HG03045 (cell line): ENCODE measurements around the gene OR1D5.
A peak's percentile ranks its signal among the peaks of the same experiment; 100 is the strongest.
"Not testable (repeated sequence)": the region's sequence is repeated elsewhere in the genome, so short reads cannot be mapped to it uniquely, and the experiment has no call there.

ENCODE experiments used
- ATAC-seq: cut with Tn5 transposase; IDR thresholded peaks from one replicate; pipeline ENCODE4 v1.9.1; 2021; ENCODE audit warnings: mild to moderate bottlenecking, moderate library complexity; ENCODE audit not compliant: unreplicated experiment

The OR1D5 gene, protein sequence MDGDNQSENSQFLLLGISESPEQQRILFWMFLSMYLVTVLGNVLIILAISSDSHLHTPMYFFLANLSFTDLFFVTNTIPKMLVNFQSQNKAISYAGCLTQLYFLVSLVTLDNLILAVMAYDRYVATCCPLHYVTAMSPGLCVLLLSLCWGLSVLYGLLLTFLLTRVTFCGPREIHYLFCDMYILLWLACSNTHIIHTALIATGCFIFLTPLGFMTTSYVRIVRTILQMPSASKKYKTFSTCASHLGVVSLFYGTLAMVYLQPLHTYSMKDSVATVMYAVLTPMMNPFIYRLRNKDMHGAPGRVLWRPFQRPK

DNA sequence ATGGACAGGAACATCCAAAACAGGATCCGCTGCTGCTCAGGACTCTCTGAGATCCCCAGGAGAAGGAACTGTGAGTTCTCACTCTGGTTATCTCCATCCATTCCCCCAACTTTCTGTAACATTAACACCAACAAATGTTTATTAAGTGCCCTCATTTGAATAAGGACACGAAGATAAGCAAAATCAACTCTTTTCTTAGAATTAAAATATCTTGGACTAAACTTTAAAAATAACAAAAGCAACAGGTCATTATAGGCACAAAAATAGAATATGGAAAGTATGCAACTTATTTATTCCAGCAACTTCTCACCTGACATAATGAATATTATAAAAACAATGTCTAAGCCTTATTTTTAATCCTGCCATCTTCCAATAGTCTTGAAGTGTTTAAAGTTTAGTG is at the start of gene OR1D5:
Gene OR1D5 (minus strand): TSS at position 101 of the 400 bp plus-strand sequence. CDS start 0 bp downstream, at position 101.
- not testable (repeated sequence) for ATAC-seq

DNA sequence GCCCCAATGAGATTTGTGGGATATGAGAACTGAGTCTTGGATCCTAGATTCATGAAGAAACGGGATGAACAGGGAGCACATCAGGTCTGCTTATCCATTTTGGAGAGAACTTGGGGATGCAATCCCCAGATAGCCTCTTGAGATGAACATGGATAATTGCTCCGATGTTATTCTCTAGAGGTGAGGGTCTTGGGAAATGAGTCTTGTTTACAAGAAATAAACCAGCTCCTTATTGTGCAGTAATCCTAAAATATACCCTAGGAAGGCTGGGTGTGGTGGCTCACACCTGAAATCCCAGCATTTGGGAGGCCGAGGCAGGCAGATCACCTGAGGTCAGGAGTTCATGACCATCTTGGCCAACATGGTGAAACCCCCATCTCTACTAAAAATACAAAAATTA is 40.9 kb upstream of the OR1D5 start, which contains the start of gene OR1D2:
Gene OR1D2 (minus strand): TSS at position 101 of the 400 bp plus-strand sequence. CDS start 11,426 bp downstream, outside the sequence.
- no peak for ATAC-seq

DNA sequence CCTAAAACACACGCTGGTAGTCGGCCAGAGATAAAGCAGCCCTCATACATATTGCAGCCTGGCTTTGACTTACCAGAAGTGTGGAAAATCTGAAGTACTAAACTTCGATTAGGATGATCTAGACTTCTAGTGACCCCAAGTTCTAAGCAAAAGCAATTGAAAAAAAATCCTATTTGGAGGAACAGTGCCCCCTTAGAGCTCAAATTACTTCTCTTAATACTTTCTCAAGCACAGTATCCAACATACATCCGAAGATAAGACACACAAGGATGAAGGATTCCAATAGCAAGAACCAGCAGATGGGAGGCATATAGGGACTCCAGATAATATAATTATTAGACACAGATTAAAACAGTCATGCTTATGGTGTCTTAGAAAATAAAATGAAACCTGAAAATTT is 10.4 kb upstream of the OR1D5 start:
- ATAC-seq: not testable (repeated sequence)

DNA sequence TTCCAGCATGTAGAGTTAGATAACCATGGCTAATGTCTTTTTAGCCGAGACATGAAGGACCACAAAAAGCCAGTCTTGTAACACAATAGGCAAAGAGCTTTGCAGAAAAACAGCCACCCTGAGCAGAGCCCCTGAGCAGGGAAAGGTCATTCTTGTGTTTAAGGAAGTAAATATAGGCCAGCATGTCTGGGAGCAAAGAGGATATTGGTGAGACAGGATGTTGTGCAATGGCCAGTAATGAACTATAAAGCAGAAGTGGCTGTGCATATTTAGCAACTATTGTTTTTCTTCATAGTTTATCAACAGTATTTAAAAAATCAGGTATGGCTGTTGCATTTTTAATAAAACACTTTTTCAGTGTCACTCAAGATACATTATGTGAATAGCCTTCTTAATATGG is 1.8 kb upstream of the OR1D5 start:
- ATAC-seq: not testable (repeated sequence)

DNA sequence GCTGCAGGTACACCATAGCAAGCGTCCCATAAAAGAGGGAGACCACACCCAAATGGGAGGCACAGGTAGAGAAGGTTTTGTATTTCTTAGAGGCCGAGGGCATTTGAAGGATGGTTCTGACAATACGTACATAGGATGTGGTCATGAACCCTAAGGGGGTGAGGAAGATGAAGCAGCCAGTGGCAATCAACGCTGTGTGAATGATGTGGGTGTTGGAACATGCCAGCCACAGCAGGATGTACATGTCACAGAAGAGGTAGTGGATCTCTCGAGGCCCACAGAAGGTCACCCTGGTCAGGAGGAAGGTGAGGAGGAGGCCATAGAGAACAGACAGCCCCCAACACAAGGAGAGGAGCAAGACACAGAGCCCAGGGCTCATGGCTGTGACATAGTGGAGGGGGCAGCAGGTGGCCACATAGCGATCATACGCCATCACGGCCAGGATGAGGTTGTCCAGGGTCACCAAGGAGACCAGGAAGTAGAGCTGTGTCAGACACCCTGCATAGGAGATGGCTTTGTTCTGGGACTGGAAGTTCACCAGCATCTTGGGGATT is 506 bp downstream of the OR1D5 start:
- not testable (repeated sequence) for ATAC-seq

DNA sequence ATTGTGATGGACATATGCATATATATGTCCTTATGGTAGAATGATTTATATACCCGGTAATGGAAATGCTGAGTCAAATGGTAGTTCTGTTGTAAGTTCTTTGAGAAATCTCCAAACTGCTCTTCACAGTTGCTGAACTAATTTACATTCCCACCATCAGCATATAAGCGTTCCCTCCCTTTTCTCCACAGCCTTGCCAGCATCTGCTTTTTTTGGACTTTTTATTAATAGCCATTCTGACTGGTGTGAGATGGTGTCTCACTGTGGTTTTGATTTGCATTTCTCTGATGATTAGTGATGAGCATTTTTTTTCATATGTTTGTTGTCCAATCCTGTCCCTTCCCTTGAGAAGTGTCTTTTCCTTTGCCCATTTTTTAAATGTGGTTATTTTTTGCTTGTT is 8.5 kb downstream of the OR1D5 start:
- not testable (repeated sequence) for ATAC-seq

DNA sequence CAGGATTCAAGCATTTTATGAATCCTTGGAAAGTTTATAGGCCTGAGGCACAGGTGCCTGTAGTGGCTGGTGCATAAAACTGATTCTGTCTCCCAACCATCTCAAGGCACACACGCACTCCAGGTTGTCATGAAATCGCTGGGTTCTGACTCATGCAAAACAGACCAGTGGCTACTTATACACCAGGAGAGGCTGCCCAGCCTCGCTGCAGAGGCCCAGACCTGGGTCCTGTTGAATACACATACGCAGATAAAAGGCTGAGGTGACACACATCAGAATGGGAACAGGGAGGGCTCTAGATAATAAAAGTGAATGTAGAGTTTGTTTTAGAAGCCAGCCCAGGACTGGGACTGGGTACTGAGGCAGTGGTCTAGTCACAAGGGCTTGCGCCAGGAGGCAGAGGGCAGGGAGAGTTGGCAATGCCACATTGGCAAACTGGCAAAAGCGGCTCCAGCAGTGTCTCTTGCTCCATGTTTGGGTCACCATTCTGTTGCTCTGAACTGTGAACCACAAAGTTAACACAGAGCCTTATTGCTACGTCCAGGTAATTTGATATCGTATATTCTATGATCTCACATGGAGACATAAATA is 13.6 kb downstream of the OR1D5 start:
- no peak for ATAC-seq

DNA sequence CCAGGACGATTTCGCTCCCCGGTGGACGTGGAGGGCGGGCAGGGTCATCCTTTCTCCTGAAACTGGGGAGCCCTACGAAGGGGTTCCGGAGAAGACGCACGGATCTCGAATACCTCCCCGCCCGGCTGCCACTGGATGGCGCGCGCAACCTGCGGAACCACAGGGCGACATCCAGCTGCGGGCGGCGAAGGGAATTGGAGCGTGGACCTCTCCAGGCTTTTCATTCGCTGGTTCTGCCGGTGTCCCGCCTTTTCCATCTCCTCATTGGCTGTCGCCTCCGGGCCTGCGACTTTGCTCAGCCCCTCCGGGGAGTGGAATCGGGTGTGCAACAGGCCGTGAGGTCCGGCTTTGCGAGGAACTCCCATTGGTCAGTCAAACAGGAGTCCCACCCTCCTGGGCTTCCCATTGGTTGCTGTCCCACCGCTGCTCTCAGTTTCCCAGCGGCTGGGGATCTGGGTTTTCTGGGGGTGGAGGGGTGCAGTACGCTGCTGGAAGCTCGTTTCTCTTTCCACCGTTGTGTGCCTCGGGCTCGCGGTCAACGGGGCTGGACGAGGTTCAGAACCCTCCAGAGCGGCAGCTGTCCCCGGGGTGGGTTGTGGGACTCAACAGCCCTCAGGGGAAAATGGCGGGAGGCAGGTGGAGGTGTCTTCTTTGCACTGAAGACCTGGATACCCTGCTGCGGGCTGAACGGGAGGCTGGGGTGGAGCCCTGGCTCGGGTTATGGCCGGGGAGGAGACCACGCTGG is 14.5 kb downstream of the OR1D5 start:
- peak; percentile 92 for ATAC-seq

DNA sequence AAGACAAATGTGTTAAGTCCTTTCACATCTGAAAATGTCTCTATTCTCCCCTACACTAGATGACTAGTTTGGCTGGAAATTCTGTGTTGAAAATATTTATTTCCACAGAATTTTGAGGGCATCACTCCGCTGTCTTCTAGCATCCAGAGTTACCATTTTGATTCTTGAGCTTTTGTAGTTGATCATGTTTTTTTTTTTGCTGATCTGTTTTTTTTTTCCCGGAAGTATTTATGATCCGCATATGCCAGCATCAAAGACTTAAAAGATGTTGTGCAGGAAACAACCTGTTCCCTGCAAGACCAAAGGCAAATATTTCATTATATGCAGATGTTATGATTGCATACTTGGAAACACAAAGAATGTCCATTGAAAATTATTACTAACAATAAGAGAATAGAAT is 16.7 kb downstream of the OR1D5 start:
- ATAC-seq: no peak

DNA sequence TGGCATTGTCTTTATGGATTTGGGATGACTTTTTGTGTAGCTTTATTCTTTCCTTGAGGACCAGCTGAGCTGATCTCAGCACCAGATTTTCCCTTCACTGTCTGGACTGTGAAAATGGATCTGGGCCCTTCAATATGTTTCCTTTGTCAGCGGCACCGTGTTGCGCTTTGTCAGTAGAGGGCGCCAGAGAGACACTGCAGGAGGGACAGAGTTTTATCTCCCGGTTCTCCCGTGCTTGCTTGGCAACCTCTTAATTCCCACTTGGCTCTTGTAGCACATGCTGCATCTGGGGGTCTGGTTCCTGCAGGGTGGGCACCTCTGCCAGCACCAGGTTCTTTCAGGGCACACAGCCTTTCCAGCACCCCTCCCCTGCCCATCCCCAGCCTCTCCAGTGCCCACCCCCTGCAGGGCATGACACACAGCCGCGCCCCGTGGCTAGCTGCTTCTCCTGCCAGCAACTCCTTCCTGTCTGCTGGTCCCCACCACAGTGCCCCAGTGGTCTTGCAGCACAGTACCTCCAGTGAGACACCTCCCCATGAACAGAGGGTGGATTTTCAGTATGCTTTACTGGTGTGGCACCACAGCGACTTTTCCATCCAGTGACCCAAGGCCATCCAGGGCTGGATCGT is 19.6 kb downstream of the OR1D5 start:
- ATAC-seq: no peak

DNA sequence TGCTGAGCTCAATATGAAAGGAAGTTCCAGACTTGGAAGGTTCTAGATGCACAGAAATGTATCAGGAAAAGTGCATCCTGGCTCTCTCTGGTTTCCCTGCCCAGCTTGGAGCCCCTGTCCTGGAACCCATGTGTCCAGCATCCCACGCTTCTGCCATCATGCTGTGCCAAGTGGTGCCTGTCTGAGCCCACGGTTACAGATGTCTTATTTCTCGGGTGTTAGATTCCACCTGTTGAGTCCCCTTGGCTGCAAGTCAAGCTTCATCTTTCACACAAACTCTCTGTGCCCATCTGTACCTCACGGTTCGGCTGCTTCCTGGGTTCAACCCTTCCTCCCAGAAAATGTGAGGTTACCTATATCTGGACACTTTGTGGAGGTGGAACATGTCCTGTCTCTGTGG is 22.5 kb downstream of the OR1D5 start:
- no peak for ATAC-seq

DNA sequence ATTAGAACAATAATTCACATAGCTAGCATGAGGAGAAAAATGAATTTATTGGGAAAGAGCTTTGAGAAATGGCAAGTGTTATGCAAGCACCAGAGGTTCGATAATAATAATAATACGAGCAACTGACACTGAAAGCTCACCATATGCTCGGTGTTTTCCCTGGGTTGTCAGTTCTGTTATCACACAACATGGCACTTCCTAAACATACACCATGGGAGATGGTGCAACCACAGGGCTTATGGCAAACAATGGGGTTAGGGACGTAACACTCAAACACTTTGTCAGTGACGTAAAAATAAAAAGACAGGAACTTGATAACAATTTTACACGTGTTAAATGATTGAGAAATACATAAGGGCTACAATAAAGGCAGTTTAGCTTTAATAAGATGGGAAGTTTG is 23.7 kb downstream of the OR1D5 start:
- ATAC-seq: no peak

DNA sequence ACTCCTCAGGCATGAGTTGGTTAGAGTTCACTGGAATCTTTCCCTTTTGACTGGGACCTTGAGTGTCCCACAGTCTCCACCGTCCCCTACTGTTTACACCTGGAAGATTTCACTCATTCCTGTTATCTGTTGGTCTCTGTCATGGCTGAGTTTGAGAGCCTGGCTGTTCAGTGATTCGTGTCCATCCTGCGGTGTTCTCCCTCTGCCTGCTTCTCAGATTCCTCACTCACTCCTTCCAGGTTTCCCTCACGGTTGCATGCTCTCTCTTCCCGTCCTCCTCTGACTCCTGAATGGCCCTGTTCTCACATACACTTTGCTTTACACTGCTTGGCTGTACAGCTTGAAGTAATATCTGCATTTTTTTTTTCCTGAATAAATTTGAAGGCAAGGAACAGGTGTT is 24.5 kb downstream of the OR1D5 start:
- no peak for ATAC-seq

DNA sequence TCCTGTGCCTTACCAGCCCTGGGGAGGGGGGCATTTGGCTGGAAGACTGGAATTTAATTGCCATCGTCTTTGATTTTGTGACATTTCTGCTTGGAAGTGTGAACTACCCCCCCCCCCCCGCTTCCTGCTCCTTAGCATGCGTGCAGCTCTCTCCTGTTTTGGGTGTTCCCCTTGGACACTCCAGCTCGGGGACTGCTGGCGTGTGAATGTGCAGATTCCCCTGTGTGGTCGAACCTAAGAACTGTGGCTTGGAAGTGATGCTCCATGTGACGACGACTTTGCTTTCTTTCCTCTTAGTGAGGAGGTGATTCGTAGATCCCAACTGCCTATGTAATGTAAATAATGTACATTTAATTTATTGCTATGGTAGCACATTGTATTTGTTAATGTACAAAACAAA is 26.1 kb downstream of the OR1D5 start:
- ATAC-seq: no peak

DNA sequence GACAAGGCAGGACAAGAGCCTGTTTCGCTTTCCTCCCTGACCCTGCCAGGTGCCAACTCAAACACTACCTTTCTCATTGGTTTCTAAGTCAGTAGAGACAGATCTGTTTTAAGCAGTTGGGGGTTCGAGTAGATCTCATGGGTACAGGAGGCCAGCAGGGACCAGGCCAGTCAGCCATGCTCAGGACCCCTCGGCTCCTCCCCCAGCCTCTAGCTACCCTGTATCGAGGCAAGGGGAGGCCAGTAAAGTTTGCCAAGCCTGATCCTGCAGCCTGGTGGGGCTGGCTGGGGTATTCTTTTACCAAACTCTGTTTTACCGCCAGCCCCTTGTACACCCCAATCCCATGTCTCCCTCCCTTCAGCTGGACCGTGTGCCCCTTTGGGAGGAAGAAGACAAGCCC is 26.6 kb downstream of the OR1D5 start:
- ATAC-seq: no peak

DNA sequence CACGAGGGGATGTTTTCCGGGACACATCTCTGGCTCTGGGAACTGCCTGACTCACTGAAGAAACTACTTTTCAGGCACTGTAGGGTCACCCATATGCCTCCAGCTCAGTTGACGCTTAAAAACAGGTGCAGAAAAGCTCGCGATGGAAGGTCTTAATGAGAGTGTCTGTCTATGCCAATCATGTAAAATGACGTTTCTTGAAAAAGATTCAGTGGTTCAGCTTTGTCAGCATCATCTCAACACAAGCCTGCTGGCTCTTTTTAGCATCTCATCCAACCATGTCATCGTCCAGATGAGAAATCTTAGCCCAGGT is 27.5 kb downstream of the OR1D5 start:
- no peak for ATAC-seq

DNA sequence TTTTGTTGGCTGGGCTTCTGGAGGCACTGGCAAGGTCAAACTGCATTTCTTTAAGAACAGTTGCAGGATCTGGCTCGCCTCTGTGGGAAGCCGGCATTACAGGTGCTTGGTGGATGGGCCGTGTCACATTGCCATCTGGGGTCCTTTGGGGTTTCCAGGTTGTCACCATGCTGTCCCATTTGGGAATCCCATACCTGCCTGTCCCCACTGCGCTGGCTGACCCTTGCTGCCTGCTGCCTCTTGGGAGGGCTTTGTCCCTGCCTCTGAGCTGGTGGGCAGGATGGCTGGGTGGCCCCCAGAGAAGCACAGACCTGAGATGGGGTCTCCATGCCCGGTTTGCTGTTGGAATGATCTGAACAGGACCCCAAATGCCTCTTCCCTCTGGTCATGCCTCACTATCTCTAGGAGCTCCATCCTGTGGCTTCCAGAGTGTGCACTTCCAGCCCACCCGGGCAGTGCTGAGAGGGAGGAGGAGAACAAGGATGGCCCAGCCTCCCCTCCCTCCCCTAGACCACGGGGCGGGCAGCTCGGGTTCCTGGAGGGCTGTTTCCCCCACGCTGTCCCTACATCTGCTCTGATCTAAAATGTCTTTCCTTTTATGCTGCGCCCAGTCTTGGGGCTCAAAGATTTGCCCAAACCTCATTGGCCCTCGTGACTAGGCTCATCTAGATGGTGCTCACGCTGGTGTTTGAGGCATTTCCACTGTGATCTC is 28.0 kb downstream of the OR1D5 start:
- no peak for ATAC-seq

DNA sequence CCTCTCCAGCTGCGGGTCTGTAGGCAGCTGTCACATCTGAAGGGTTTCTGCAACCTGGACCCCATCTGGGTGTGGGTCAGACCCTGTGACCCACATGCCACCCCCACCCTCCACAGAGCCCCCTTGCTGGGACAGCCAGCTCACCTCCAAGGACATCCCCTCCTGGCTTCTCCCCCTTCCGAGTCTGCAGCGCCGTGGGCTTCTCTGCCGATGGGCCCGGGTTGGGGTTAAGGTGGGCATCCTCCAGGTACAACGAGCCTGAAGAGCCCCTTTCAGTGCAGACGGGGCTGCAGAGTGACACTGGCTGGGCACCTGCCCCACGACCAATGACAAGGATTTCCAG is 28.9 kb downstream of the OR1D5 start:
- ATAC-seq: no peak

DNA sequence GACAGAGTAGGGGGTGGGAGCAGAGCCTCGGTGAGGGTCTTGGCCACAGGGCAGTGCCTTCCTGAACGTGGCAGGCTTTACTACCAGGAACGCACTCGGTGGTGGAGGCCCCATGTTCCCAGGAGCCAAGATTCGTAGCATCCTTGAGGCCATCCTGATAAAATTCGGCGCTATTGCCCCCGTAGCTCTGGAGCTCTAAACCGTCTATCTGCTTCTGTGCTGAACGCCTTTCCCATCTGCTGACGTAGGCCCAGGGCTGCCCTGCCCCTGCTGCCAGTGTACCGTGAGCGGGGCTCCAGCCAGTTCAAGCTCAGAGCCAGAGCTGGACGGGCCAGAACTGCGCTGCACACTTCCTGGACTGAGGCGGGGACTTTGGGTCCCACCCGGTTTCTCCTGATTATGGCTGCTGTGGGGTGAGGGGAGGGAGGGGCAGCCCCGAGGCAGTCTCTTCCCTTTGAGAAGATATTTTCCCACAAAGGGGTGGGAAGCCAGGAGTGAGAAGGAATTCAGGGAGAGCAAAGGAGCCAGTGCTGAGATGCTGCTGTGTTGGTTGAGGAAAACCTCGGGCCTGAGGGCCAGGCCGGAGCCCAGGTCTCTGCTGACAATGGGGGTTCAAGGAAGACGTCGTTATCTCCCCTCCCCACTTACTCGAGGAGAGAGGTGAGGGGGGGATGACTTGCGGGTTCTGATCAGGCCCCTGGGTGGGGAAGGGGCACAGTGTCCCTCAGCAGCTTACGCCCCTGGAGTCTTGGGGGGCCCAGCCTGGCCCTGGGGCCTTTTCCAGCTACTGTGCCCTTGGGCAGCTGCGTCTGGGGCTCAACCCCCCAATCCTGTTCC is 29.4 kb downstream of the OR1D5 start:
- ATAC-seq: no peak

DNA sequence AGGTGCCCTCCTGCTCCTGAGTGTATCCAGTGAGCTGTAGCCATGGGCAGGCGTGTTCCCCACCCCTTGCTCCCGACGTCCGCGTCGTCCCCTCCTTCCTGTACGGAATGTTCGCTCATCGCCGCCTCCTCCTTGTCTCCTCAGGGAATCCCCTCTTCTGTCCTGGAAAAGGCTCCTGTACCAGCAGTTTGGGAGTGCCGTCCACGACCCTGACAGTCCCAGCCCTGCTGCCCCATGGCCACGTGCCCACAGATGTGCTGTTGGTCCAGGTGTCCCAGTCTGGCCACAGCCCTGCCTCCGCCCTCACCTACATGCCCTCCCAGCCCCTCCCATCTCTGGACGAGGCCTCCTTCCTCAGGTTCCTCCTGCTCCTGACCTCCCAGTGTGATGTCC is 30.2 kb downstream of the OR1D5 start:
- ATAC-seq: no peak
